OCI-LY1 (cell line): ENCODE results near the gene TARS1.

Source experiments
- H2AFZ ChIP-seq: fragments of 200-600 bp; sonication (generic), shearing (Covaris generic); 2 replicates; pipeline ENCODE4 v1.6.0; 2014; ENCODE audit warnings: antibody characterized with exemption, mild to moderate bottlenecking, low read length
- H3F3A ChIP-seq: fragments of 200-600 bp; sonication (generic), shearing (Covaris generic); 2 replicates; pipeline ENCODE4 v1.6.0; 2014; ENCODE audit warnings: mild to moderate bottlenecking, antibody characterized with exemption, low read length, moderate library complexity; ENCODE audit not compliant: insufficient read depth
- H3K27ac ChIP-seq: fragments of 200-600 bp; sonication (generic); 2 replicates; pipeline ENCODE4 v1.5.1; 2014; ENCODE audit warnings: low read length, mixed run types, mild to moderate bottlenecking, low read depth; ENCODE audit not compliant: poor library complexity, severe bottlenecking
- H3K27me3 ChIP-seq: fragments of 200-600 bp; sonication (generic); 2 replicates; pipeline ENCODE4 v1.6.0; 2014; ENCODE audit warnings: antibody characterized with exemption, mild to moderate bottlenecking, low read length, moderate library complexity; ENCODE audit not compliant: insufficient read depth
- H3K36me3 ChIP-seq: fragments of 200-600 bp; sonication (generic); 2 replicates; pipeline ENCODE4 v1.6.1; 2014; ENCODE audit warnings: mild to moderate bottlenecking, antibody characterized with exemption, low read length, moderate library complexity, mixed read lengths; ENCODE audit not compliant: insufficient read depth
- H3K4me1 ChIP-seq: fragments of 200-600 bp; sonication (generic); 2 replicates; pipeline ENCODE4 v1.5.1; 2014; ENCODE audit warnings: mild to moderate bottlenecking, low read length, moderate library complexity; ENCODE audit not compliant: insufficient read depth, severe bottlenecking
- H3K4me2 ChIP-seq: fragments of 200-600 bp; sonication (generic), shearing (Covaris generic); 2 replicates; pipeline ENCODE4 v1.6.1; 2014; ENCODE audit warnings: low read length
- H3K4me3 ChIP-seq: fragments of 200-600 bp; sonication (generic); 2 replicates; pipeline ENCODE4 v1.5.1; 2014; ENCODE audit warnings: low read length, low read depth, mild to moderate bottlenecking, mixed read lengths; ENCODE audit not compliant: poor library complexity, severe bottlenecking
- H3K79me2 ChIP-seq: fragments of 200-600 bp; shearing (Covaris generic); 2 replicates; pipeline ENCODE4 v1.6.1; 2016; ENCODE audit warnings: mixed run types, low read length, mixed read lengths; ENCODE audit not compliant: insufficient read depth
- H3K9ac ChIP-seq: fragments of 200-600 bp; sonication (generic), shearing (Covaris generic); 2 replicates; pipeline ENCODE4 v1.6.1; 2014; ENCODE audit warnings: mild to moderate bottlenecking, low read length, mixed read lengths
- H3K9me2 ChIP-seq: fragments of 200-600 bp; sonication (generic), shearing (Covaris generic); 2 replicates; pipeline ENCODE4 v1.6.1; 2014; ENCODE audit warnings: low read depth, mild to moderate bottlenecking, low read length, mixed read lengths
- H3K9me3 ChIP-seq: fragments of 200-600 bp; shearing (Covaris generic); 2 replicates; pipeline ENCODE4 v1.6.1; 2014; ENCODE audit warnings: low read length, mixed read lengths
- H4K20me1 ChIP-seq: fragments of 200-600 bp; sonication (generic), shearing (Covaris generic); 2 replicates; pipeline ENCODE4 v1.6.0; 2016; ENCODE audit warnings: mild to moderate bottlenecking, low read length; ENCODE audit not compliant: insufficient read depth
- EZH2 ChIP-seq: fragments of 200-600 bp; sonication (generic), shearing (Covaris generic); IDR thresholded peaks from 2 replicates; pipeline ENCODE4 v1.8.0; 2017; ENCODE audit warnings: borderline replicate concordance, mixed run types, mild to moderate bottlenecking, antibody characterized with exemption, low read length, moderate library complexity, mixed read lengths
- TF ChIP-seq, protein P1 (sequence below): fragments of 200-600 bp; sonication (generic), shearing (Covaris generic); IDR thresholded peaks from 2 replicates; pipeline ENCODE4 v1.5.1; 2017; ENCODE audit warnings: mild to moderate bottlenecking, antibody characterized with exemption, low read length, moderate library complexity, mixed read lengths

The TARS1 gene

GRCh38 chr5:33460210-33460609 is 19.4 kb downstream of the TARS1 start:
- no peak overlapping the region for H3K27ac ChIP-seq
- H3K9me2 ChIP-seq: no peaks in the 10 kb centered on the region
- no peak overlapping the region for H3K9ac ChIP-seq
- no peaks in the 10 kb centered on the region for H4K20me1 ChIP-seq
- no peaks in the 10 kb centered on the region for H3K9me3 ChIP-seq
- TF ChIP-seq EZH2: no peak
- TF ChIP-seq, protein P1, sequence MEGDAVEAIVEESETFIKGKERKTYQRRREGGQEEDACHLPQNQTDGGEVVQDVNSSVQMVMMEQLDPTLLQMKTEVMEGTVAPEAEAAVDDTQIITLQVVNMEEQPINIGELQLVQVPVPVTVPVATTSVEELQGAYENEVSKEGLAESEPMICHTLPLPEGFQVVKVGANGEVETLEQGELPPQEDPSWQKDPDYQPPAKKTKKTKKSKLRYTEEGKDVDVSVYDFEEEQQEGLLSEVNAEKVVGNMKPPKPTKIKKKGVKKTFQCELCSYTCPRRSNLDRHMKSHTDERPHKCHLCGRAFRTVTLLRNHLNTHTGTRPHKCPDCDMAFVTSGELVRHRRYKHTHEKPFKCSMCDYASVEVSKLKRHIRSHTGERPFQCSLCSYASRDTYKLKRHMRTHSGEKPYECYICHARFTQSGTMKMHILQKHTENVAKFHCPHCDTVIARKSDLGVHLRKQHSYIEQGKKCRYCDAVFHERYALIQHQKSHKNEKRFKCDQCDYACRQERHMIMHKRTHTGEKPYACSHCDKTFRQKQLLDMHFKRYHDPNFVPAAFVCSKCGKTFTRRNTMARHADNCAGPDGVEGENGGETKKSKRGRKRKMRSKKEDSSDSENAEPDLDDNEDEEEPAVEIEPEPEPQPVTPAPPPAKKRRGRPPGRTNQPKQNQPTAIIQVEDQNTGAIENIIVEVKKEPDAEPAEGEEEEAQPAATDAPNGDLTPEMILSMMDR: no peak
- no peaks in the 10 kb centered on the region for H3K27me3 ChIP-seq
- no peaks in the 10 kb centered on the region for H3K4me1 ChIP-seq
- peaks cover 92% of the 10 kb centered on the region for H3K36me3 ChIP-seq
- no peak overlapping the region for H3K4me2 ChIP-seq
- H3F3A ChIP-seq: no peaks in the 10 kb centered on the region
- H3K4me3 ChIP-seq: no peak overlapping the region
- no peak overlapping the region for H2AFZ ChIP-seq
- no peaks in the 10 kb centered on the region for H3K79me2 ChIP-seq

GRCh38 chr5:33462456-33462855 is 21.7 kb downstream of the TARS1 start:
- no peak for TF ChIP-seq EZH2
- TF ChIP-seq, protein P1: no peak
- H4K20me1 ChIP-seq: no peaks in the 10 kb centered on the region
- H3K36me3 ChIP-seq: peaks cover 91% of the 10 kb centered on the region

DNA sequence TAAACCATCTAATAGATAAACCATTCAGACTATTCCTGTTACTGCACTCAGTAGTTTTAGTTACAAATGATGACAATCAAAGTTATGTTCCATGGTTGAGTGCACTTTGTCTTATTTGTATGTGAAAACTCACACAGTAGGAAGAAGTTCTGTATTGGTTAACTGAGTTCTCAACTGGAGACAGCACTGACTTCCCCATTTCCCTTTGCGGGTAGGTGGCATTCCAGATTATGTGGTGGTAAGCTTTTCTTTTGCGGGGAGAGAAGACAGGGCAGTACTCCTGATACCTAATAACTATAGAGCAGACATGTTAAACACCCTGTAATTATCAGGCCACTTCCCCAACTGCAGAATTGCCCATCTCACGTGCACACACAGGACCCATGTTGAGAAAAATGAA is 24.4 kb downstream of the TARS1 start:
- Histone ChIP-seq H2AFZ (no peak overlapping the region), H3K27me3 (no peaks in the 10 kb centered on the region), H3K4me2 (no peak overlapping the region), H3K4me1 (no peaks in the 10 kb centered on the region), H3K27ac (no peak overlapping the region), H3F3A (no peaks in the 10 kb centered on the region), H3K9me3 (no peaks in the 10 kb centered on the region), H4K20me1 (no peaks in the 10 kb centered on the region), H3K79me2 (no peaks in the 10 kb centered on the region), H3K9me2 (no peaks in the 10 kb centered on the region), H3K9ac (no peak overlapping the region), H3K4me3 (no peak overlapping the region), H3K36me3 (peaks cover 83% of the 10 kb centered on the region)
- no peak for TF ChIP-seq EZH2
- TF ChIP-seq, protein P1: no peak

More at GRCh38 chr5:33462456-33462855, 21.7 kb downstream of the TARS1 start:
- Histone ChIP-seq H3K9ac (no peak overlapping the region), H3K9me2 (no peaks in the 10 kb centered on the region), H3K27ac (no peak overlapping the region), H3K4me2 (no peak overlapping the region), H3K27me3 (no peaks in the 10 kb centered on the region), H3F3A (no peaks in the 10 kb centered on the region), H3K9me3 (no peaks in the 10 kb centered on the region), H3K4me1 (no peaks in the 10 kb centered on the region), H2AFZ (no peak overlapping the region), H3K4me3 (no peak overlapping the region), H3K79me2 (no peaks in the 10 kb centered on the region)
